HG03521 (cell line): Measurements from ENCODE around the gene WAC.

Experiments used
- ATAC-seq: cut with Tn5 transposase; IDR thresholded peaks from one replicate; pipeline ENCODE4 v1.9.1; 2021; ENCODE audit warnings: mild to moderate bottlenecking, moderate library complexity; ENCODE audit not compliant: unreplicated experiment

The WAC gene

DNA sequence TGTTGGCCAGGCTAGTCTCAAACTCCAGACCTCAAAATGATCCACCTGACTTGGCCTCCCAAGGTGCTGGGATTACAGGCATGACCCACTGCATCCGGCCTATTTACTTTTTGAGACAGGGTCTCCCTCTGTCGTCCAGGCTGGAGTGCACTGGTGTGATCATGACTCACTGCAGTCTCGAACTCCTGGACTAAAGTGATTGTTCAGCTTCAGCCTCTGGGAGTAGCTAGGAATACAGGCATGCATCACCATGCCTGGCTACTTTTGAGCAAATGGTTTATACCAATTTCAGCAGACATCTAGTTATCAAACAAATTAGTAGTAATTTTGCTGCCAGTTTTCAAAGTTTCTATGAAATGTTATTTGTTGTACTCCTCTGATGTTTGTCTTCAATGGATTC is 2.2 kb upstream of the WAC start:
- ATAC-seq: no peak

DNA sequence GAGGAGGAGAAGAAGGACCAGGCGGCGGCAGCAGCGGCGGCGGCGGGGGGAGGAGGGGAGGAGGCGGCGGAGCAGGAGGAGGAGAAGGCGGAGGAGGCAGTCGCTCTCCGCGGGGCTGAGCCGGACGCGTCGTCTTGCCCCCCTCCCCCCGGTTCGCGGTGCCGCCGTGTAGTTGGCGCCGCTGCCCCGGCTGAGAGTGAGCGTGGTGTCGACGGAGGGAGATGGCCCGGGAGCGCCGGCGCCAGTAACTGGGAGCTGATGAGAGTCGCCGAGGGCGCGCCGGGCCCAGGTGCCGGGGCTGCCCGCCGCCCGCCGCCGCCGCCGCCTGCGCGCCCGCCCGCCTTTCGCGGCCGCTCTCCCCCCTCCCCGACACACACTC is 257 bp downstream of the WAC start:
- peak; percentile 5 for ATAC-seq

DNA sequence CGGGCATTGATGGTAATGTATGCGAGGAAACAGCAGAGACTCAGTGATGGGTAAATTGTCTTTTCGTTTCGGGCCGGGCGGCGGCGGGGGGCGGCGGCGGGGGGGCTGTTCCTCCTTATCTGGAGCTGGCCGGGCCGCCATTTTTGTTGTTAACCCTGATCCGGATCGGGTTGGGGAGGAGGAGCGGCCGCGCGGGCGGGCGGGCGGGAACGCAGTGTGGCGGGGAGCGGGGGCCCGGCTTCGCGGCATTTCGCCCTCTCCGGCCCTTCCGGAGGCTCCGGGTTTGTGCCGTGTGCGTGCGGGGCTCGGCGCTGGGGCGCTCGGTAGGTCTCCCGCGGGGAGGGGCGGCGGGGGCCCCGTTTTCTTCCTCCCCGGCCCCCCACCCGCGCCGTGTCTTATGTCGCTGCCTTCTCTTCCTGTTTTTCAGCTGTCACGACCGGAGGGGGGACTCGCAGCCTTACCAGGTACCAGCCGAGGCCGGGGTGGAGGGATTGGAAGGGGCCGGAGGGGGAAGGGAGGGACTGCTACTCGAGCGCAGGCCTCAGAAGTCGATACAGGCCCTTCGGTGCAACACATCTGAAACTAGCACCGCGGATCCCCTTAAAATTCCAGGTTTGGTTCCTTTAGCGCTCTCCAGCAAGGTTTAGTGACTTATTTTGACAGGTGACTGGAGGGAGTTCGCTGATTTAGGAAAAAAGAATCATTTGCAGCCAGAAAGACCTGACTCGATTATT is 820 bp downstream of the WAC start:
- peak; percentile 16 for ATAC-seq

DNA sequence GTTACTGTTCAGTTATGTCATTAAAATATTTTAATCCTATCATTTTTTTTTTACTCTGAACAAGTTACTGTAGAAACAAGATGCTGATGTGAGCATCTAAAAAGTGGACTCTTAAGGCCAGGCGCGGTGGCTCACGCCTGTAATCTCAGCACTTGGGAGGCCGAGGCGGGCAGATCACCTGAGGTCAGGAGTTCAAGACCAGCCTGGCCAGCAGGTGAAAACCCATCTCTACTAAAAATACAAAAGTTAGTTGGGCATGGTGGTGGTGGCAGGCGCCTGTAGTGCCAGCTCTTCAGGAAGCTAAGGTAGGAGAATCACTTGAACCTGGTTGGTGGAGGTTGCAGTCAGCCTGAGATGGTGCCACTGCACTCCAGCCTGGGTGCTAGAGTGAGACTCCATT is 2.9 kb downstream of the WAC start:
- no peak for ATAC-seq

DNA sequence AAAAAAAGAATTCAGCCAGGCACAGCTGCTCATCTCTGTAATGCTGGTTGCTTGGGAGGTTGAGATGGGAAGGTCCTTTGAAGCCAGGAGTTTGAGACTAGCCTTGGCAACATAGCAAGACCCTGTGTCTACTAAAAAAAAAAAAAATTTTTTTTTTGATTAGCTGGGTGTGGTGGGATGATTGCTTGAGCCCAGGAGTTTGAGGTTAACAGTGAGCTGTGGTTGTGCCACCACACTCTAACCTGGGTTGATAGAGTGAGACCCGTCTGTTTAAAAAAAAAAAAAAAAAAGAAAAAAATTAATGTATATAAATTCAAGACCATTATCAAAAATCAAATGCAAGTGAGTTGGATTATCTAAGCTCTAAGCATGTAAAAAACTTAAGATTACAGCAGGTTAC is 5.7 kb downstream of the WAC start:
- ATAC-seq: no peak

DNA sequence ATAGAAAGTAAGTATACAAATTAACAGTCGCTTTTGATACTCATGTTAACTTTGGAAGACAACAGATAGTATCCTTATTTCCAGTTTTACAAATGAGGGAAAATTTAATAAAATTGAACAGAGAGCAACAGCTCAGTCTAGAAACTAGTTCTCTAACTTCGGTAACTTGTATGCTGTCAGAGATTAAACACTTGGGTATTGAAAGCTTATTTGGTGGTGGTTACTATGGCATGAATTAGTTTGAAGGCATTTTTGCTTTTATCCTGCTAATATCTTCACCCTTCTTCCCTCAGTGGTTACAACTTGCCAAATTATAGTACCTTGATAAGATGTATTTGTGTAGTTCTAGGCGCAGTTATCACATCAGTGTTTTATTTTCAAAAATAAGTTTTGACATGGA is 7.2 kb downstream of the WAC start:
- ATAC-seq: no peak

DNA sequence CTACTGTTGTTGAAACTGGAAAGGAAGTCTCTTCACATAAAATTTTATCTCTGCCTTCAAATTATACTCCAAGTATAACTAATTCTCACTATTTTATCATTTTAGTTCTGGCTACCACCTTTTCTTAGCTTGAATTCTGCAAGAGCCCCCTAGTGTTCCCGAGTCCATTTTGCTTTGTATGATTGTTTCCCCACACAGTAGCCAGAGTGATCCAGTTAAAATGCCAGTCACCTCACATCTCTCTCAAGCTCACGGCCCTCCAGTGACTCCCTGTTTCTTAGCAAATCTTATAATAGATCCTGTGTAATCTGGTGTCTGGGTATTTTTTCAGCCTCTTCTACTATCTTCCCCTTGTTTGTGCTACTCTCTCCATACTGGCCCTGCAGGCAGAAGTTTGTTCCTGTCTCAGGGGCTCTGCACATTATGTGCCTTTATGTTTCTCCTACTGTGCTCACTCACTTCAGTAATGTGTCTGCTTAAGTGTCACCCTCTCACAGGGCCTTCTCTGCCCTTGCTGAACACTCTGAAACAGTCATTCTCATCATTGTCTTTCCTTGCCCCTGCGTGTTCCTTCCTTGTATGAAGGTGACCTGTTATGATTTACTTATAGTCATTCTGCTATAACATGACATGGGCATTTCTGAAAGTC is 8.9 kb downstream of the WAC start:
- ATAC-seq: no peak

DNA sequence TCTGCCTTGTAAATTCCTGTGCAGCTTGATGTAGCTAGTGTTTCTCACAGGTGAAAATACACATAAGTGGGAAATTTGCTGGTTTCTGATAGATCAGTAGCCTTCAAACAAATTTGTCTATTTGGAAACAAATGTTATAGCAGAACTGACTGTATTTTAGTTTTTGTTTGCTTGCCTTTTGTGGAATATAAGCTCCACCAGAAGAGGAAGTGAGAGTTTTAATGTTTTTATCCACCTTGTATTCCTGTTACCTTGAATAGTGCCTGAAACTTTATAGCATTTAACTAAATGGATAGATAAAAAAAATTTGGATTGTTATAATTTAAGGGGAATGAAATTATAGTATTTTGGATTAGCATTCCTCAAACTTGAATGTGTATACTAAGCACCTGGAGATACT is 9.8 kb downstream of the WAC start:
- ATAC-seq: no peak

DNA sequence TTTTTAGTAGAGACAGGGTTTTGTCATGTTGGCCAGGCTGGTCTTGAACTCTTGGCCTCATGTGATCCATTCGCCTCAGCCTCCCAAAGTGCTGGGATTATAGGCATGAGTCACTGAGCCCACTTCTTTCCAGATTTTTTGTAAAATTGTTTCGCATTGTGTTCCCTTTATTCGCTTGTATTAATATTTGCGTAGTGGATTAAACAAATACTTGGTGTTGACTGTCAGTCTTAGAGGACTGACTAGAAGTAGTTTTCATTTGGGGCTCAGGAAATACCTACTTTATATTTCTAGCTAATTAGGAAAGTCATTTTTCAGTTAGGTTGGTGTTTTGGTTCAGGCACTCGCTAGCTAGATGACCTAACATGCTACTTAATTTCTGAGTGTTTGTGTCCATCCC is 11.1 kb downstream of the WAC start:
- ATAC-seq: no peak

DNA sequence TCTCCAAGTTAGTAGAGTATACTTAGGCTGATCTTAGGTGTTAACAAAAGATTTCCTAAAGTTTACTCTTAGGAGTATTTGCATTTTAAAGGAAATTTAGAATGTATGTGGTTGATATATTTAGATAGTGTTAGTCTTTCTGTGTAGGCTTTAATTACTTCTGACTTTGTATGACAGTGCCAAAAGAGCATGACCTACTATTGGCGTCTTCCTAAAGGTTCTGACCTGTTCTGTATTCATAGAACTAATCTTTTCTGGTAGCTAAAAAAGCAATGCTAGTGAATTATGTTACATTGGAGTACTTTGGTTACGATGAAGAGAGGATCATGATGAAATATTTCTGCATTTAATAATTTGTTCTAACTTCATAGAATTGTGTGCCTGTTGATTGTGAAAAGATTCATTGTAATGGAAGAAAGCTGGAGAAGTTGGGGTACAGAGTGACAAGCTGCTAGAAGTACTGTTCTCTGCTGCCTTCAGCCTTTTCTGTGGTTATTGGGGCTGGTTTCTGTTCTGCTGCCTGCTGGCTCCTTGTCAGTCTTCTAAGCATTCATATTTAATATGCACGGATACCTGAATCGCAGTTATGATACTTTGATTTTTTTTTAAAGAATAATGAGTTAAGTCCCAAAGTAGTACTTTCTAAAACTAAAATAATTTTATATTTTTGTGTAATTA is 13.2 kb downstream of the WAC start:
- ATAC-seq: peak; percentile 62

DNA sequence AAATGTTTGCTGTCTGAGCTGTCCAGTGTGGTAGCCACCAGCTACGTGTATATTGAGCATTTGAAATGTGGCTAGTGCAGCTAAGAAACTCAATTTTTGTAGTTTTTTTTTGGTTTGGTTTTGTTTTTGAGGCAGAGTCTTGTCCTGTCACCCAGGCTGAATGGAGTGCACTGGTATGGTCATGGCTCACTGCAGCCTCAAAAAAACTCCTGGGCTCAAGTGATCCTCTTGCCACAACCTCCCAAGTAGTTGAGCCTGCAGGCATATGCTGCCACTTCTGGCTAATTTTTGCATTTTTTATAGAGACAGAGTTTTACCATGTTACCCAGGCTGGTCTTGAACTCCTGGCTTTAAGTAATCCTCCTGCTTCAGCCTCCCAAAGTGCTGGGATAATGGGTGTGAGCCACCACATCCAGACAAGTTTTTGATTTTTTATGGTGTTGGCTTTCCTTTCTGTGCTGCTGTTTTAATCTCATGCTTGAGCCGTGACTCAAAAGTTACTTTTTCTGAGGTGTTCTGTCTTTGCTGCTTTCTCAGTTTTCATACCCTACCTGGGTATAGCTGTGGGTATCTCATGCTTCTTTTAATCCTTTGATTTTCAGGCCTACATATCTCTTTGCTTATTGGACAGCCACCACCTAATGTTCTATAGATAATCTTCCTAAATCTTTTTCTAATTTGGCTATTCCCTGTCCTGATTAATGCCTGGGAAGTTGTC is 16.0 kb downstream of the WAC start:
- no peak for ATAC-seq

DNA sequence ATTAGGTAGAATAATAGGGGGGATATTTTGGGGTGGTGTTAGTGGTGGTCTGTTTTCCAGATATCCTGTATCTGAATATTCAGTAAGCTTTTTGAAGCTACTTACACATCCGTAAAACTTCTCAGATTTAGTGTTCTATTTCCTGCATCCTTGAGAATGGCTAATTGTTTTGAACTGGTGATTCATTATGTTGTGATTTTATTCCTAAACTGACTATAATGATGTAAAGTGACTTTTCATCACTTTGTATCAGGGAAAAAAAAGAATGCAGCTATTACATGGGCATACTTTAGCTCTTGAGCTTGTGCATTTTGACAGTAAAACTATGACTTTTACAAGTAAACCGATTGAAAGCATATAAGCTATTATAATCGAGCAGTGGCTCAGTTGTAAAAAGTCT is 18.2 kb downstream of the WAC start:
- no peak for ATAC-seq

DNA sequence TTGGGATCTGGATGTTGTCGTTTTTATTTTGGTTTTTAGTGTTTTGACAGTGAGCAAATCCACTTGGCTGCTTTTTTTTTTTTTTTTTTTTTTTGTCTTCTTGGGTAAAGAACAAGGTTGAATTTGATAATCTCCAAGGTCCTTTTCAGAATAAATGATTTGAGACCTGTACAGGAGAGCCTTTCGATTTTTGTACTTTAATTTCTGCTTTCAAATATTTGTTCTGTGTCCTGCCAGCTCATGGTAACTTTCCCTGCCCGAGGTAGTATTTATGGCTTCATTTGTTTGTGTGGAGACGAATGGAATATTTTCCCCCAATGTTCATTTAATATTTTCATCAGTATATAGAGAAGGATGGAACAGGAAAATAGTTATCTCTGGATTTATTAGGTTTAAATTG is 19.9 kb downstream of the WAC start:
- no peak for ATAC-seq

DNA sequence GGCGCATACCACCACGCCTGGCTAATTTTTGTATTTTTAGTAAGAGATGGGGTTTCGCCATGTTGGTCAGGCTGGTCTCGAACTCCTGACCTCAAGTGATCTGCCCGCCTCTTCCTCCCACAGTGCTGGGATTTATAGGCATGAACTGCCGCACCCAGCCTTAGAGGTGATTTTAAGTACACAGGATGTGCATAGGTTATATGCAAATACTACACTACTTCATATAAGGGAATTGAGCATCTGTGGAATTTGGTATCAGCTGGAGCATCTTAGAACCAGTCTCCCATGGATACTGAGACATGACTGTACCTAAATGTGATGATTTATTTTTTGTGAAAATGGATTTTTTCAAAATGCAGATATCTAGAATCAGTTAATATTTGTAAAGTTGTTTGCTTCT is 21.1 kb downstream of the WAC start:
- ATAC-seq: no peak

DNA sequence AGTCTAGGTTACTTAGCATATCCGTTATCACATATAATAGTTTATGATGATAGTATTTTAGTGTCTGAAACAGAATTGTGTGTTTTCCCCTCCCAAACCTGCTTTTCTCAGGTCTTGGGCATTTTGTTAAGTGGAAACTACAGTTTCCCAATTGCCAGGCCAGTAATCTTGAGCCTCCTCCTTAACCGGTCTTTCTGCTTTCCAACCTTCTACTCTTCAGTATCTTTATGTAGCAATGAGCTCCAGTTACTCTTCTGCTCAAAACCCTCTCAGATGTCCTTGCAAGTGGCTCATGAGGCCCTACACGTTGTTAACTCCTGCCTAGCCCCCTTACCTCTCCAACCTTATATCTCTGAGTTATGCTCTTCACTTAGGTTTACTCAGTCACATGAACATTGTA is 22.0 kb downstream of the WAC start:
- ATAC-seq: no peak

DNA sequence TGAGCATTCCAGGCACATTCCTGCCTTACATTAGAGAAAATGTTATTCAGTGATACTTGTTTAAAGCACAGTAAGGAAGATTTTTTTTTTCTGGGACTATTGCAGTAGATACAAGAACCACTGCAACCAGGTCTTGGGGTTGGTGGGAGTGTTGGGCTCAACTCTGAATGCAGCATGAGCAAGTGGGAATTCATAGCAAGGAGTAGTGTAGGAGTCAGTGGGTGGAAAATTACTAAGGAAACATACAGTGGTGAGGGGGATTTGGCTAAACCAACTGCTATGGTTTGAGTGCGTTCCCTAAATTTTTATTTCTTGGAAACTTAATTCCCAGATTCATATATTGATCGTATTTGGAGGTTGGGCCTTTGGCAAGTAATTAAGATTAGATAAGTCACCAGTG is 22.4 kb downstream of the WAC start:
- no peak for ATAC-seq

DNA sequence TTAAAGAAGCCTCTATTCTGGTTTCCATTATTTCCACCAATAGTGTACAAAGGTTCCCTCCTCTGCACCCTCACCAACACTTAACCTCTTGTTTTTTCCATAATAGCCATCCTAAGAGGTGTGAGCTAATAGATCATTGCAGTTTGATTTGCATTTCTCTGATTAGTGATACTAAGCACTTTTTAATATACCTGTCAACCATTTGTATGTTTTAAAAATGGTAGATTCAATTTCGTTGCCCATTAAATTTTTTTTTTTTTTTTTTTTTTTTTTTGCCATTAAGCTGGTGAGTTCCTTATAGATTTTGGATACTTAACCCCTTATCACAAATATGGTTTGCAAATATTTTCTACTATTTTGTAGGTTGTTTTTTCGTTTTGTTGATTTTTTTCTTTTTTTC is 23.2 kb downstream of the WAC start:
- ATAC-seq: no peak

DNA sequence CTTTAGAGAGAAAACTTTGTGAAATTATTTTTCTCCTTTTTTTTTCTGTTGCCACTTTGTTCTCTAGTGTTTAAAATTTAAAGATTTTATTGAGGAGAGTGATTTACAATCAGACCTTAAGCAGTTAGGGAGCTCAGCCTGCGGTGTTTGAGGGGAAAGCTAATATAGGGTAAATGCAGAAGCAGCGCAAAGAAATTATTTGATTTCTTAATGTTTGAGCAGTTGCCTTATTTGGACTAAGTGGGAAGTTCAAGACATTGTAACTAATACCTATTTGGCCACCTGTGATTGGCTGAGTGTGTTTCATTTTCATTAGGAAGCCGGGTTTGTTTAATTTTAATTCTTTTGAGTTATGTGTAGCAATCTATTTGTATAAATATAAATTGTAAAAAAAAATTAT is 25.3 kb downstream of the WAC start:
- no peak for ATAC-seq

DNA sequence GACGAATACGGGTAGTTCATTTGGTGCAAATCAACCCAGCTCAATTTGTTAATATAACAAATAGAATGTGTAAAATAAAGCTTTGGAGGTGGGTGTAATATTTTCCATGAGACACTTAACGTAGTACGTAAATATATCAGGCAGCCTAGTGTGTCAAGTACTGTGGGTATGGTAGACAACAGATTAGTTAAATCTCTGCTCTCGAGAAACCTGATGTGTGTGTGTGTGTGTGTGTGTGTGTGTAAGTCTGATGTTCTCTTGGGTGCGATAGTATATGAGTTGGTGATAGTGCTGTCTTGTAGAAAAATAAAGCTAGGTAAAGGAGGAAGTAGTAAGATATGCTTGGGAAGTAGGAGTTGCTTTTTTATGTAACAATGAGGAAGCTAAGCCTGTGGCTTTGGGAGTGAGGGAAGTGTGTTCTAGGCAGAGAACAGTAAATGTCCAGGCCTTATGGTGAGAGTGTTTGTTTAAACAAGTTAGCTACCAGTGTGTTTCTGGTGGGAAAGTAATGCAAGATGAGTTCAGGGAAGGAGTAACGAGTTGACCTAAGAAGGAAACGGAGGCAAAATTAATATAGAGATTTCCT is 26.1 kb downstream of the WAC start:
- ATAC-seq: no peak

DNA sequence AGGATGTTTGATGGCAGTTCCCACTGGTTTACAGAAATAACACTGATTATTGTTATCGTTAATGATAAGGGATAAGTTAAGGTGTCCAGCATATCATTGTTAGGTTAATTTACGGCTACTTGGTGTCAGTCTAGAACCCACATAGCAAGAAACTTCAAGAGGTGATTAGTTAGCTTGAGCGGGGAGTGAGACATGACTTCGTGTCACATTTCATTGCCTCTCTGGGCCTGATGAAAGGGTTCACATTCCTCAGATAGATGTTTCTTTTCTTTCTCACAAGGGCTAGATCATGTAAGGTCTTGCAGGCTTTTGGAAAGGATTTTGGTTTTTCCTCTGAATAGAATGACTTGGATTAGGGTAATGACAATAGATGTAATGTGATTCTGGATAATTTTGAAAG is 26.7 kb downstream of the WAC start:
- no peak for ATAC-seq

DNA sequence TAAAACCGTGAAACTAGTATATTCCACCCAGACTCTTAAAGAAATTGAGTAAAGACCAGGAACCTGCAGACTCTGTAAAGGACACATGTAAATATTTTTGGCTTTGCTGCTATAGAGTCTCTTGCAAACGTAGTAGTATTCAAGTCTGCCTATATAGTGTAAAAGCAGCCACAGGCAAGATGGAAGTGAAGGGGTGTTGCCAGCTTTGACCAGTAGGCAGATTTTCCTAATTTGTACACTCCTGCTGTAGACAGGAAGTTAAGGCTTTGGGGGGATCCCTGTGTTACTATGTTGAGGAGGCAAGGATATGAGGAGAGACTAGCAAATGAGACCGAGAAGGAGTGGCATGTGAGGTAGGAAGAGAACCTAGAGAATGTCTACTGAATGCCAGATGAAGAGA is 27.7 kb downstream of the WAC start:
- no peak for ATAC-seq
